GM18505 (cell line): ENCODE measurements around the gene ATF2.
"Not testable (repeated sequence)": the region's sequence is repeated elsewhere in the genome, so short reads cannot be mapped to it uniquely, and the experiment has no call there.

Source experiments
- ATAC-seq: cut with Tn5 transposase; IDR thresholded peaks from one replicate; pipeline ENCODE4 v1.9.1; 2021; ENCODE audit not compliant: unreplicated experiment
- POLR2A ChIP-seq: IDR thresholded peaks from 4 replicates; pipeline ENCODE4 v1.6.1; 2011; ENCODE audit warnings: borderline replicate concordance; ENCODE audit not compliant: insufficient read depth, insufficient read length; ENCODE audit errors: extremely low read depth

ATF2 gene

DNA sequence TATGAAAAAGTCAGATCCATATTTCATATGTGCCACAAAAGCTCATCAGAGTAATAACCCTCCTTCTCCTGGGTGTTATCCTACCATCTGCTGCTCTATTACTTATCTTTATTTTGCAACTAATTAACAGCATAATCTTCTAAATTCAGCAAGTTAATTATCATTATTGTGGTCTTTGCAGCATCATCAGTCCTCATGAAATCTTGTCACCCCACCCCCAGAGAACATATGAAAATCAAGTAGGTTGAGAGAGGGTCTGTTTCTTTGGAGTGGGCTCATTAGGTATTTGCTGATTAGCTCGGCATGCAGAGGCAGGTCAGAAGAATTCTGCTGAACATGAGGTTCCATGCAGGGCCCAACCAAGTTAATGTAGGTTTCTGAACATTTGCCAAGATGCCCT, 64.8 kb downstream of the ATF2 start:
- TF ChIP-seq POLR2A = no peak
- no peak for ATAC-seq

DNA sequence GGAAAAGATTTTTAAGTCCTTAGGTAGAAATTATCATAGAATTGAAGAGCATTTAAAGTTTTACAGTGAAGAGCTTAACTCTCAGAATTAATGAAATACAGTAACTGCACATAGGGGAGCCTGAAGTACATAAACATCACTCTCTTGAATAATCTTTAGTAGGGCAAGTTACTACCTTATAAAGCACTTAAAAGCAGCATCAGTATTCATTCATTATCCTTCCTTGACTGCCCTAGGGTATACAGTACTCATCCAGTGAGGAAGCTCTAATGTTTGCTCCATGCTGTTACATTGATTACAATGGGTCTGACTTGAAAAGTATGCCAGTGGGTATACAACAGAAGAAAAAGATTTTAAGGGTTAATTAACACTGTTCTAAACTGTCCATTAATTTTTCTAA, 66.5 kb downstream of the ATF2 start:
- no peak for TF ChIP-seq POLR2A
- no peak for ATAC-seq

DNA sequence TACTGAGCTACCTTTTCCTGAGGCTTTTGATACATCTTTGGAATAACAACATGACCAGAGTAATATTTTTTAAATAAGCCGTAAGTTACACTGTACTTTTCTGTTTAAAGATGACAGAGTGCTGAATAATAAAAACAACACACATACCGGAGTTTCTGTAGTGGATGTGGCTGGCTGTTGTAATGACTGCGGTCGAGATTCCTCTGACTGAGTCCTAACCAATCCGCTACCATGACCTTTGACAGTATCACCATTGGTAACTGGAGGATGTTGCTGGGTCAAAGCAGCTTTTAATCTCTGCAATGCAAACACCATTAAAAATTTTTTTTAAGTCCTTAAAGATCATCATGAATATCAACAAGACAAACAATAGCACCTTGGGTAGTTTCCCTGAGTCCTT, 70.7 kb downstream of the ATF2 start:
- no peak for TF ChIP-seq POLR2A
- no peak for ATAC-seq

DNA sequence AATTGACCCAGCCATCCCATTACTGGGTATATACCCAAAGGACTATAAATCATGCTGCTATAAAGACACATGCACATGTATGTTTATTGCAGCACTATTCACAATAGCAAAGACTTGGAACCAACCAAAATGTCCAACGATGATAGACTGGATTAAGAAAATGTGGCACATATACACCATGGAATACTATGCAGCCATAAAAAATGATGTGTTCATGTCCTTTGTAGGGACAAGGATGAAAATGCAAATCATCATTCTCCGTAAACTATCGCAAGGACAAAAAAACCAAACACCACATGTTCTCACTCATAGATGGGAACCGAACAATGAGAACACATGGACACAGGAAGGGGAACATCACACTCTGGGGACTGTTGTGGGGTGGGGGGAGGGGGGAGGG, 83.9 kb downstream of the ATF2 start:
- not testable (repeated sequence) for ATAC-seq

DNA sequence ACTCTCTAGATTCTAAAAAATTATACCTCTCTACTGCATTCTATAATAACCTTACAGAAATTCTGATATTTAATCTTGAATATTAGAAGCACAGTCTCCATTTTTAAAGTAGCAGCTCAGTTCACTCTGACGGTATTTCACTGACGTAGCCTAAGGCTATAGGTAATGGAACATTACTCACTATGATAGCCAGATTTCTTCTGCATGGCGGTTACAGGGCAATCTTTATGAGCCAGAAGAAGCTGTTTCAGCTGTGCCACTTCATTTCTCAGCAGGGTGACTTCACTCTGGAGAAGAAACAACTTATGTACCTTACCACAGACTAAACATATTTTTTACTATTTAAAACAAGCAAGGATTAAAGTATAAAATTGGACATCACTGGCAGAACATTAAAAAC, 87.5 kb downstream of the ATF2 start:
- TF ChIP-seq POLR2A = no peak
- no peak for ATAC-seq

DNA sequence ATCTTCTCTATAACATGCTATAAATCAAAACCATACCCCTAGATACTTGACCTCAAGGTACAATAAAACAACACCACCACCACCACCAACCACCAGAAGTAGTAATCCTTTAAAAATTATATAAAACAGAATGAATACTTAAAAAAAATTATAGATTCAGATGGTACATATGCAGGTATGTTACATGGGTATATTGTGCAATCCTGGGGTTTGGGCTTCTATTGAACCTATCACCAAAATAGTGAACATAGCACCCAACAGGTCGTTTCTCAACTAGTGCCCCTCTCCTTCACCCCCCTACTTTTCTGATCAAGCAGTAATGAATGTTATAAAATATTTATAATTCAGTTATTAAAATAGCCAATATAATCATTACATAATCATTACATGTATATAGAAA, 91.7 kb downstream of the ATF2 start:
- no peak for ATAC-seq
- TF ChIP-seq POLR2A = no peak

DNA sequence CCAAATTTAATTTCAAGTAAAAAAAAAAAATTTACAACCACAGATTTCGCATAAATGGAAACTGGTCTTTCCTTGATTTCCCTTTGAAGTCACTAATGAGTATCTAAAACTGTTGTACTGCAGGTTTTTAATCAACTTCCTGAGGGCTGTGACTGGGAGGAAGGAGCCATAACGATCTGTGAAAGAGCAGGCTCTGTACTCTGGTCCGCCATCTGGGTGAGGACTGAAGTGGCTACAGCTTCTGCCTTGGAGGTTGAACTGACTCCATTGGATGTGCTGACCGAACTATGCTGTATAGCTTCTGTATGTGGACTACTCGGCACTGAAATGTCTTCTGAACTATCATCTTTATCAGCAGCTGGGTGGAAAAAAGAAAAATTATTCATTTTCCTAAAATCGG, 93.5 kb downstream of the ATF2 start:
- TF ChIP-seq POLR2A = no peak
- no peak for ATAC-seq

DNA sequence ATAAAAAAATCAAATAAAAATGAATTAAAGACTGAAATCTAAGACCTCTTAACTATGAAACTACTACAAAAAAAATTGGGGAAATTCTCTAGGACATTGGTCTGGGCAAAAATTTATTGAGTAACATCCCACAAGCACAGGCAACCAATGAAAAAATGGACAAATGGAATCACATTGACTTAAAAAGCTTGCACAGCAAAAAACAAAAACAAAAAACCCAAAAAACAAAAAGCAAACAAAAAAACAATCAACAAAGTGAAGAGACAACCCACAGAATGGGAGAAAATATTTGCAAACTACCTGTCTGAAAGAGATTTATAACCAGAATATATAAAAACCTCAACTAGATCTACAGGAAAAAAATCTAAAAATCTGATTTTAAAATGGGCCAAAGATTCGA, 99.5 kb downstream of the ATF2 start:
- no peak for ATAC-seq
- TF ChIP-seq POLR2A = no peak

DNA sequence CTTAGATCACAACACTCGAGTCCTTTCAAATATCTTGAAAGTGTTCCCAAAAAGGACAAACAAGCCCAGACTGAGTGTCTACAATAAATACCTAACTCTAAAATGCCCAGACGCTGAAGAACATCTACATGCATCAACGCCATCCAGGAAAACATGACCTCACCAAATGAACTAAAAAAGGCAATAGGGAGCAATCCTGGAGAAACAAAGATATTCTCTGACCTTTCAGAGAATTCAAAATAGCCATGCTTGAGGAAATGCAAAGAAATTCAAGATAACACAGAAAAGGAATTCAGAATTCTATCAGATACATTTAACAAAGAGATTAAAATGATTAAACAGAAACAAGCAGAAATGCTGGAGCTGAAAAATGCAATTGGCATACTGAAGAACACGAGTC, 101.6 kb downstream of the ATF2 start:
- TF ChIP-seq POLR2A = no peak
- ATAC-seq = no peak

DNA sequence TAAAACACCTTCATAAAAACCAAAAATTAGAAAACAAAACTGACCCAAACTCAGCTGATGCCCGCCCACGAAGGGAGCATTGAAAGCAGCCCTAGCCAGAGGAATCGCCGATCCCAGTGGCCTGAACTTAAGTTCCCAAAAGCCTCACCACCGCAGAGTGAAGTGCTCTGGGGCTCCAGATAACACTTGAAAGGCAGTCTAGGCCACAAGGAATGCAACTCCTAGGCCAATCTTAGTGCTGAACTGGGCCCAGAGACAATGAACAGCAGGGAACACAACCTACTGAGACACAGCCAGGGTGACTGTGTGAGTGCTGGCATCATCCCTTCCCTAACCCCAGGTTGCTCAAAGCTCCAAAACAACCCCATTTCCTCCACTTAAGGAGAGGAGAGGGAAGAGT, 103.2 kb downstream of the ATF2 start:
- no peak for TF ChIP-seq POLR2A
- no peak for ATAC-seq

DNA sequence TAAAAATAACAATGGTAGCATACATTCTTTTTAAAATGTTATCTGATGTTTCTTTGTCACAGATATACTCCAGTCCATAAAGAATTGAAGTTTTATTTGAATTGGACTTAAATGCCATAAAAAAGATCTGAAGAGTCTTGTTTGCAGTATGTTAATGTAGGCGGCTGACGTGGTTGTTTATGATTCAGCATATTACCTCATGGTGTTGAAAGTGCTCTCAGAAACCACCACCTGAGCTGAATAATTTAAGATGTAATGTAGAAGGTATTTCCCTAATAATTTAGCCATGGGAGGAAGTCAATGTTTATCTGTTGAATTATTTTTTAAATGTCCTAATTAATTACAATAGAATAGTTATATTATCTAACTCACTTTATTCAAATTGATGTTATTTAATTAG, 104.3 kb downstream of the ATF2 start:
- no peak for TF ChIP-seq POLR2A
- ATAC-seq = no peak

DNA sequence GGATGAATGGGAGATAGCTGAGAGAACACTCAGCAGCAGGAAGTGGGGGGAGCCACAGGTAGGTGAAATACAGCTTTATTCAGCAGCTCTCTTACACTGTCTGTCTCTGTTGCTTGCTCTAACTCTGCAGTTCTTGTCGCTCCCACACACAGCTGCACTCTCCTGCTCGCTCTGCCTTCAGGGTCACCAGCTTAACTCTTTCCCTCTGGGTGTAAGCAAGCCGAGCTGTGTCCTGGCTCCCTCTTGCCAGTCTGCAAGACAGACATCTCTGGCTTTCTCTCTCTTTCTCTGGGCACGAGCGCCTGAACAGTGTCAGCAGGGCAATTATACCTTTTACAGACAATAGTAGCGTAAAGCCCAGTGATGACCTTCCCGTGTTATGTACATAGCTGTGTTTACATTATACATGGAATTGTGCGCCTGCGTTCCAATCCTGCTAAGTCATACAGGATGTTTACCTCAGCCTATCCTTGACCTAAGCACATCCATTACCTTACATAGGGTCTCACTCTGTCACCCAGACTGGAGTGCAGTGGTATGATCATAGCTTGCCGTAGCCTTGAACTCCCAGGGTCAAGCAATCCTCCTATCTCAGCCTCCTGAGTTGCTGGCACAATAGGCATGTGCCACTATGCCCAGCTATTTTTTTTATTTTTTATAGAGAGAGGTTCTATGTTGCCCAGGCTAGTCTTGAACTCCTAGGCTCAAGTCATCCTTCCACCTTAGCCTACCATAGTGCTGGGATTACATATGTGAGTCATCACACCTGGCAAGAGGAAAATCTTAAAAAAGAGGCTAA, 105.0 kb downstream of the ATF2 start:
- ATAC-seq = no peak
- no peak for TF ChIP-seq POLR2A

DNA sequence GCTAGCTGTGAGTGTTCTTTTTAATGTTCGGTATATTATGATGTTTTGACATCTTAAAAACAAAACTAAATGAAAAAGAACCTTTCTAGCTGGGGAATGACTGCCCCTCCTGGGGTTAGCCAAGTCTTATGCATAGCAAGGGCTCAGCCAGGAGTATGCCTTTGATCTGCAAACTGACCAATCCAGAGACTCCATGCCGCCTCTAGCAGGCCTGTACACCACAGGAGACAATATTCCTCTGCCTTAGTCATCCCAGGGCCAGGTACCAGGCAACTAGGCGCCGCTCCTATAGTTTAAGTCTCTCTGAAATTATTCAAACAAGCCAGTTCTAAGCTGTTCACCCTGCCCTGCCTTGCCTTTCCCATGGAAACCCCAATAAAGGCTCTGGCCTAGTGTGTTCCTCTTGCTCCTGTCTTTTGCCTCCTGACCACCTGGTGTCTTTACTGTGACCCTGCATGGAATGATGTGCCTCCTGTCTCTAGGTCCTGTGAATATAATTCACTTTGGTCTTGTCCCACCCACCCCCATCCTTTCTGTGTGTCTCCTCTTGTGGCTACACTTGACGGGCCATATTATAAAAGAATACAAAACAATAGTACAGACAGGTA, 110.8 kb downstream of the ATF2 start:
- ATAC-seq = no peak
- no peak for TF ChIP-seq POLR2A

DNA sequence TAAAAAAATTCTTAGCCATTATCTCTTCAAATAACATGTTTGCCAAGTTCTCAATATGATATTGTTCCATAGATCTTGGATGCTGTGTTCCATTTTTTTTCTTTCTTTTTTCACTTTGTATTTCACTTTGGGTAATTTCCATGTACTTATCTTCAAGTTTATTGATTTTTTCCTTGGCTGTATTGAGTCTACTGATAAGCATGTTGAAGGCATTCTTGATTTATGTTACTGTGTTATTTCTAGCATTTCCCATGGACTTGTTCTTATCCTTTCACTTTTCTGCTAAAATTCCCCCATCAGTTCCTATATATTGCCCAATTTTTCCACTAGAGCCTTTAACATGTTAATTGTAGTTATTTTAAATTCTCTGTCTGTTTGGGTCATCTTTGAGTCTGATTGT, 112.0 kb downstream of the ATF2 start:
- ATAC-seq = no peak
- TF ChIP-seq POLR2A = no peak
